Omental fat pad (tissue), 4 donors: ENCODE data around the gene NOX5. TPM values are rescaled to one million over a fixed set of nuclear protein-coding genes. Genes with fewer than 3 reads are reported as not detected.

ENCODE experiments used
- ATAC-seq: fragments of 150-250 bp; one replicate; pipeline ENCODE4 v1.9.1; 2016; ENCODE audit warnings: mild to moderate bottlenecking, moderate library complexity; ENCODE audit not compliant: low FRiP score
- DNase-seq: peaks from one replicate; pipeline ENCODE4 v3.0.0-alpha.2; 2019; ENCODE audit warnings: low spot score
- total RNA-seq, 4 donors: library from RNA; depleted of rRNA; stranded (reverse); fragments of >200 nt; gene quantifications; one replicate each; pipeline ENCODE4 v1.1.0, GENCODE V29; 2016
- TF ChIP-seq, protein P1 (sequence below), 3 donors: fragments of 450-650 bp; IDR thresholded peaks; one replicate each; pipeline ENCODE4 v1.5.1; 2016 to 2017; ENCODE audit warnings: antibody characterized with exemption in 3 of 3, mild to moderate bottlenecking in 3 of 3, moderate library complexity in 2 of 3

NOX5 gene
- total RNA-seq, 4 donors from 2014 or later, result 0.28 to 0.56 (median 0.42) TPM

DNA sequence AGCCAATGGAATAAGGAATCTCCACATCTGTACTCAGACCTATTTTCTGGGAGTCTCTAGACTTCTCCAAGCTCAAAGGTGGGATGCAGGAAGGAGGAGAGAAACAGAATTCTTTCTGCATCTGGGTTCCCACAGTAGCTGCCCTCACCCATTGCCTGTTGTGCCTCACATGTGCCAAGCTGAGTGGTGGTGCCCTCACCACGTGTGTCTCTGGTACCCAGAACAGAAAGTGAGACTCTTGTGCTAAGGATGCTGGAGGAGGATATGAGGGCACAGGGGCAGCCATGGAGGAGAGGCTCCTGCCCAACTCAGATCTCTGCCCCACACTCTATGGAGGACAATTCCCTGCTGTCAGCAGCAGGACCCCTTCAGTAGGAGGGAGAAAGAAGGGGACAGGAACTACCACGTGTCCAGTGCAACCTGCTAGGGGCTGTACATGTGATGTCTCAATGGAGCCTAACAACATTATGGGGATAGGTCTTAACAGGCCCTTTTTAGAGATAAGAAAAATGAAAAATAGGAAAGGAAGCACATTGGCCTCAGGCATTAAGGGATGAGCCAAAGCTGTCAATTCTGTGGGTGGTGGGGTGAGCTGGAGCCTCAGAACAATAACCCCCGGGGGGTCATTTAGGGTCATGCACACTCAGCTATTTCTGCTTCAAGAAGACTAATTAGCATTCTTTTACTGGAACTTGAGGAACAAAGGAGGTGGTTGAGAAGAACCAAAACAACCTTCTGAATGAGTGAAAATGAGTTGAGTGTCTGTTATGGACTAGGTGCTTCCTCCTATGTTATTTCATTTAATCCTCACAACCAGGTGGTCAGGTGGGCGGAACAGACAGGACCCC, 16.3 kb upstream of the NOX5 start:
- DNase-seq (no peak), ATAC-seq (no peak)
- TF ChIP-seq, protein P1, sequence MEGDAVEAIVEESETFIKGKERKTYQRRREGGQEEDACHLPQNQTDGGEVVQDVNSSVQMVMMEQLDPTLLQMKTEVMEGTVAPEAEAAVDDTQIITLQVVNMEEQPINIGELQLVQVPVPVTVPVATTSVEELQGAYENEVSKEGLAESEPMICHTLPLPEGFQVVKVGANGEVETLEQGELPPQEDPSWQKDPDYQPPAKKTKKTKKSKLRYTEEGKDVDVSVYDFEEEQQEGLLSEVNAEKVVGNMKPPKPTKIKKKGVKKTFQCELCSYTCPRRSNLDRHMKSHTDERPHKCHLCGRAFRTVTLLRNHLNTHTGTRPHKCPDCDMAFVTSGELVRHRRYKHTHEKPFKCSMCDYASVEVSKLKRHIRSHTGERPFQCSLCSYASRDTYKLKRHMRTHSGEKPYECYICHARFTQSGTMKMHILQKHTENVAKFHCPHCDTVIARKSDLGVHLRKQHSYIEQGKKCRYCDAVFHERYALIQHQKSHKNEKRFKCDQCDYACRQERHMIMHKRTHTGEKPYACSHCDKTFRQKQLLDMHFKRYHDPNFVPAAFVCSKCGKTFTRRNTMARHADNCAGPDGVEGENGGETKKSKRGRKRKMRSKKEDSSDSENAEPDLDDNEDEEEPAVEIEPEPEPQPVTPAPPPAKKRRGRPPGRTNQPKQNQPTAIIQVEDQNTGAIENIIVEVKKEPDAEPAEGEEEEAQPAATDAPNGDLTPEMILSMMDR (IDR thresholded peaks at IDR 0.05), result no peak

DNA sequence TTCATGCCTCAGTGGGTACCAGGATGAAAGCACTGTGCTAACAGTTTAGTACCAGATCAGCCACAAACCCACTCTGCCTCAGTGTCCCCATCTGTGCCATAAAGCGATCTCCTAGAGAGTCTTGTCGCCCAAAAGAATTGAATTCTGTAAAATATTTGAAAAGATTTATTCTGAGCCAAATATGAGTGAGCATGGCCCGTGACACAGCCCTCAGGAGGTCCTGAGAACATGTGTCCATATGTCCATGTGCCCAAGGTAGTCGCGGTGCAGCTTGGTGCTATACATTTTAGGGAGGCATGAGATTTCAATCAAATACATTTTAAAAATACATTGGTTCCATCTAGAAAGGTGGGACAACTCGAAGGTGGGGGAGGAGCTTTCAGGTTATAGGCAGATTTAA, 15.4 kb upstream of the NOX5 start:
- ATAC-seq (no peak), DNase-seq (no peak)
- TF ChIP-seq, protein P1 (IDR thresholded peaks at IDR 0.05), result no peak

DNA sequence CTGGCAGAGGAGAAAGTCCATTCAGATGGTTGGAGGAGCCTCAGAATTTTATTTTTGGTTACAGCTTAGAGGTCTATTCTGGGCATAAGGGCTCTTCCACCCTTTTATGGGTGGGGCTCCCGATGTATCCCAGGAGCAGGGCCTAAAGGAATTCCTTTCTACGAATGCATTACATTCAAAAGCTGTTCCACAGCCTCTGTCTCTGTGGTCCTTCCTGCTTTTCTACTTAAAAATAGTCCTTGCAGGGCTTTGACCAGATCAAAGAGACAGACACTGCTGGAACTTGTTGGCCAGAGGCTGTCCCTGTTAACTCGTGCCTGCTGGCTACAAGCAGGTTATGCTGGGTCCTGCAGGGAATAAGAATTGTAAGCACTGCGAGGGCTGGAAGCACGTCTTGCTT, 14.4 kb upstream of the NOX5 start:
- no peak for DNase-seq
- no peak for ATAC-seq
- TF ChIP-seq, protein P1 (IDR thresholded peaks at IDR 0.05), result no peak

DNA sequence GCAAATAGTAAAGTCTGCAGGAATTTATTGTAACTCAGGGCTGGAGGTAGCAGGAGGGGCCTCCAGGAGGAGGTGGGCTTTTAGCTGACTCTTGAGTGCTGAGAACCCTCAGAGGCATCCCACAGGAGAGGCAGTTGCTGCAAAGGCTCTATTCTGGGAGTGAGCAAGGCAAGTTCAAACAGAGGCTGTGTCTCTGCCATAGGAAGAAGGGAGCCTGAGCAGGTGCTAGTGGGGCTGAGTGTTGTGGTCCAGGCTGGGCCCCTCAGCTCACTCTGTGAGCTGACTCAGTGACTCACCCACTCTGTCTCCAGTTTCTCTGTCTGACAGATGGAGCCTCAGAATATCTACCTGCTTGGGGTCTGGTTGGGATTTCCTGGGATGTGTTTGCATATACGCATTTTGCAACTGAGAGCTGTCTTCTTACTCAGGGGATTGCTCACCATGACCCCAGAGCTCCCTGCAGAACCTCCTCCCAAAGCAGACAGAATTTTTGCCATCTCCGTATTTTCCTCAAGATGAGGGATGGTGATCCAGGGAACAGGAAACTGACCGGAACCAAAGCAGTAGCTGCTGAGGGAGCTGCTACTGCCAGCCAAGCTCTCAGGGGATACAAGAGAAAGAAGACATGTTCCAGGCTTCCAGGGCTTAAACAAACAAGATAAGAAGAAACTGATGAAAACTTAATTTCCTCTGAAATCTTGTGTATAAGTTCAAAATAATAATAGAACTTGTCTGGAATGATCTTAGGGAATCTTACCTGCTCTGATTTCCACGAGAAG, 13.6 kb upstream of the NOX5 start:
- ATAC-seq, result no peak
- TF ChIP-seq, protein P1 (IDR thresholded peaks at IDR 0.05), result no peak

DNA sequence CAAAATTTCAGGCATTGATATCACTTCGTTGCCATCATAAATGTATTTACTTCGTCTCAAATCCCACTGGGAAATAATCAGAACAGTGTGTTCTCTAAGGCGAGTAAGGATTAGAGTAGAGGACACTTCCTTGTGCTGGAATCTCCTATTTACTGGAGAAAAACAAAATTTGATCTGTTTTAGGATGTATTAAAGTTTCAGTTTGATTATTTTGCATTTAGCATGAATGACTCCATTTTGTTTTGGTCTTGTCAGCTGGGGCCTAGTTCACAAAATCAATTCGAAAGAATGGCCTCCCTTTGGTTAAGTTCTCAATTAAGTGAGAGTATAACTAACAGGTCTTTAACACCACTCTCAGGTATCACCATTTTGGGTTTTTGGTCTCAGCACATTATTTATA, 11.7 kb upstream of the NOX5 start:
- ATAC-seq (no peak), DNase-seq (no peak)
- TF ChIP-seq, protein P1 (IDR thresholded peaks at IDR 0.05), result no peak

More for the DNA sequence above, 13.6 kb upstream of the NOX5 start:
- DNase-seq, result no peak

DNA sequence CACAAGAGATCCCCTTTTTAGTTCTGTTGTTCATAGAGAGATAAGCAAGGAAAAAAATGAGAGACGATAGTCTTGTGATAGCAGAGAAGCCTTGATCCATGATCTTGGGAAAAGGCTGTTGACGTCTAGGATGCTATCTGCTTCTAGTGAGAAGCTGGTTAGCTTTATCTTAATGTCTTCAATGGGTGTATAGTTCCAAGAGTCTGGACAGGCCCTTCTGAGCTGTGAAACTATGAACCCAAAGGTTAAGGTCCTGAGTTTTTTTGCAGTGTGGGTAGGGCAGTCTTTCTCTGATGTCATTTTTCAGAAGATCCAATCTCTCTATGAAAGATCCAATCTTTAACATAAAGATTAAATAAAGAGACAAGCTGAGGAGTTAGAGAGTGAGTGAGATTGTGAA, 10.5 kb upstream of the NOX5 start:
- ATAC-seq, result no peak
- no peak for DNase-seq
- TF ChIP-seq, protein P1 (IDR thresholded peaks at IDR 0.05), result no peak
